HEK293T (cell line): ENCODE data around the gene MOK.

Experiments
- ARNT ChIP-seq: fragments of 450-650 bp; IDR thresholded peaks from 2 replicates; pipeline ENCODE4 v1.6.1; 2017; ENCODE audit warnings: mild to moderate bottlenecking
- FOXM1 ChIP-seq: fragments of 450-650 bp; IDR thresholded peaks from 2 replicates; pipeline ENCODE4 v1.6.1; 2017; ENCODE audit warnings: mild to moderate bottlenecking, borderline replicate concordance
- LEF1 ChIP-seq: fragments of 450-650 bp; IDR thresholded peaks from 2 replicates; pipeline ENCODE4 v1.6.1; 2017; ENCODE audit warnings: mild to moderate bottlenecking, borderline replicate concordance
- SP1 ChIP-seq: fragments of 450-650 bp; IDR thresholded peaks from 2 replicates; pipeline ENCODE4 v1.6.1; 2017

GRCh38 chr14:102279688-102280348 lies 25.1 kb downstream of the MOK start:
- TF ChIP-seq SP1: no peak
- TF ChIP-seq LEF1: no peak
- TF ChIP-seq FOXM1: no peak
- TF ChIP-seq ARNT: no peak
